Sigmoid colon (tissue), 7 donors: ENCODE measurements around the gene SNX27. TPM values are rescaled to one million over a fixed set of nuclear protein-coding genes. Genes with fewer than 3 reads are reported as not detected.
A peak's percentile ranks its signal among the peaks of the same experiment; 100 is the strongest.

ENCODE experiments used
- DNase-seq: peaks from one replicate; pipeline ENCODE4 v3.0.0-alpha.2; 2019
- H3K27ac ChIP-seq, 4 donors: fragments of 200-600 bp; sonication (generic); one replicate each; pipeline ENCODE4 v1.5.1; 2016 to 2019; ENCODE audit warnings: mild to moderate bottlenecking in 1 of 4
- H3K27me3 ChIP-seq, 3 donors: fragments of 200-600 bp; sonication (generic); one replicate each; pipeline ENCODE4 v1.5.1; 2019; ENCODE audit warnings: mild to moderate bottlenecking in 1 of 3
- H3K36me3 ChIP-seq, 4 donors: fragments of 200-600 bp; sonication (generic); one replicate each; pipeline ENCODE4 v1.5.1; 2016 to 2019
- H3K4me1 ChIP-seq, 4 donors: fragments of 200-600 bp; sonication (generic); one replicate each; pipeline ENCODE4 v1.5.1; 2017 to 2019
- H3K4me3 ChIP-seq, 4 donors: fragments of 200-600 bp; sonication (generic); one replicate each; pipeline ENCODE4 v1.5.1; 2017 to 2019; ENCODE audit warnings: mild to moderate bottlenecking in 2 of 4, moderate library complexity in 1 of 4
- H3K9me3 ChIP-seq, 4 donors: fragments of 200-600 bp in 3 of 4; sonication (generic) in 3 of 4; one replicate each; pipeline versions ENCODE4 v1.5.1 to v1.6.1; 2013 to 2019
- CTCF ChIP-seq, 4 experiments: fragments of 450-650 bp in 3 of 4; fragments of 200-600 bp in 1 of 4; IDR thresholded peaks; one replicate each; pipeline ENCODE4 v1.5.1; 2016 to 2019; ENCODE audit warnings: antibody characterized with exemption in 4 of 4, mild to moderate bottlenecking in 3 of 4, moderate library complexity in 2 of 4
- EP300 ChIP-seq, 4 donors: sonication (generic); formaldehyde crosslinking; IDR thresholded peaks; one replicate each; pipeline ENCODE4 v1.6.1; 2017; ENCODE audit warnings: antibody characterized with exemption in 4 of 4
- POLR2A ChIP-seq, 2 donors: fragments of 450-650 bp; IDR thresholded peaks; one replicate each; pipeline ENCODE4 v1.6.1; 2016; ENCODE audit warnings: antibody characterized with exemption in 2 of 2, mild to moderate bottlenecking in 2 of 2, moderate library complexity in 2 of 2
- POLR2AphosphoS5 ChIP-seq, 4 donors: sonication (generic); formaldehyde crosslinking; IDR thresholded peaks; one replicate each; pipeline ENCODE4 v1.6.1; 2017; ENCODE audit warnings: antibody characterized with exemption in 4 of 4
- WGBS, 2 donors: extraction: QIAGEN DNeasy Blood & Tissue Kit; methylation state at CpG; one replicate each; pipeline ENCODE4 v1.1.7; 2013; 5-methylcytosine and 5-hydroxymethylcytosine counted together
- intact Hi-C: fragments of 100-400 bp; cut with DNase I; formaldehyde crosslinking; loops from one replicate; pipeline ENCODE4 v1.15.1; 2023
- polyA plus RNA-seq, 3 donors: library from polyadenylated mRNA; stranded (reverse); fragments of 200-250 nt; gene quantifications; one replicate each; pipeline ENCODE4 v1.2.3, GENCODE V29; 2013
- total RNA-seq, 4 donors: library from RNA; depleted of rRNA; stranded (reverse); fragments of >200 nt; gene quantifications; one replicate each; pipeline ENCODE4 v1.1.0, GENCODE V29; 2016
- donor health status: healthy with polysubstance abuse.
- donor health status: Bipolar disorder and iron deficiency.
- donor health status: healthy.

SNX27 gene
- total and polyA plus RNA-seq, 7 donors: 3.6 to 59.0 (median 49.0) TPM

- no peaks in the 10 kb centered on the region for H3K9me3 ChIP-seq
- TF ChIP-seq POLR2AphosphoS5 (IDR thresholded peaks at IDR 0.05) (no peak), CTCF (IDR thresholded peaks at IDR 0.05) (no peak), POLR2A (IDR thresholded peaks at IDR 0.05) (no peak), EP300 (IDR thresholded peaks at IDR 0.05) (no peak)
- H3K4me3 ChIP-seq: no peak within 1 kb of the TSS
- no peak for DNase-seq
- peaks cover 0 to 41% (median 34%) of the 10 kb centered on the region in 4 donors for H3K4me1 ChIP-seq
- H3K27me3 ChIP-seq: peaks cover 11 to 35% (median 16%) of the 10 kb centered on the region in 3 donors
- H3K27ac ChIP-seq: no peak within 1 kb of the TSS
- intact Hi-C loops: no loop called here
- WGBS, 2 donors: 17 to 37% methylated on average over 27 of the region's 27 CpGs
- H3K36me3 ChIP-seq: no peaks in the 10 kb centered on the region
Observed at GRCh38 chr1:151716771-151717631, 105.2 kb downstream of the SNX27 start, which contains the start of gene CELF3. Gene CELF3, minus strand, starts transcription at chr1:151716803. Its CDS starts 783 bp downstream, at chr1:151716020.

- intact Hi-C loops: no loop called here
- H3K4me1 ChIP-seq: peaks cover 0 to 42% (median 34%) of the 10 kb centered on the region in 4 donors
- 49 to 62% methylated on average over 4 of the region's 4 CpGs for WGBS, 2 donors
Observed at GRCh38 chr1:151718011-151718431, 106.2 kb downstream of the SNX27 start.

GRCh38 chr1:151718666-151719065 is 106.8 kb downstream of the SNX27 start:
- Histone ChIP-seq H3K4me1 (peaks cover 0 to 42% (median 34%) of the 10 kb centered on the region in 4 donors), H3K9me3 (no peaks in the 10 kb centered on the region), H3K36me3 (no peaks in the 10 kb centered on the region), H3K4me3 (no peak overlapping the region), H3K27me3 (peaks cover 11 to 35% (median 16%) of the 10 kb centered on the region in 3 donors), H3K27ac (no peak overlapping the region)
- intact Hi-C loops: no loop called here
- no peak for TF ChIP-seq POLR2A (IDR thresholded peaks at IDR 0.05)
- 86 to 93% methylated on average over 4 of the region's 4 CpGs for WGBS, 2 donors
- no peak for DNase-seq

More at GRCh38 chr1:151718011-151718431, 106.2 kb downstream of the SNX27 start:
- no peak for DNase-seq
- Histone ChIP-seq H3K4me3 (no peak overlapping the region), H3K36me3 (no peaks in the 10 kb centered on the region), H3K27ac (no peak overlapping the region), H3K27me3 (peaks cover 11 to 35% (median 16%) of the 10 kb centered on the region in 3 donors), H3K9me3 (no peaks in the 10 kb centered on the region)
- no peak for TF ChIP-seq EP300 (IDR thresholded peaks at IDR 0.05)
- no peak for TF ChIP-seq POLR2AphosphoS5 (IDR thresholded peaks at IDR 0.05)
- TF ChIP-seq CTCF (IDR thresholded peaks at IDR 0.05): no peak
- no peak for TF ChIP-seq POLR2A (IDR thresholded peaks at IDR 0.05)

- intact Hi-C loops: no loop called here
- TF ChIP-seq CTCF (IDR thresholded peaks at IDR 0.05): no peak
- no peak for TF ChIP-seq EP300 (IDR thresholded peaks at IDR 0.05)
- no peak for TF ChIP-seq POLR2AphosphoS5 (IDR thresholded peaks at IDR 0.05)
- TF ChIP-seq POLR2A (IDR thresholded peaks at IDR 0.05): no peak
- H3K27ac ChIP-seq: peak overlapping the region; percentile 79 to 88 (median 86)
- WGBS, 2 donors: 21 to 38% methylated on average over 1 of the region's 1 CpG
- H3K9me3 ChIP-seq: no peaks in the 10 kb centered on the region
- H3K4me1 ChIP-seq: peaks cover 0 to 42% (median 34%) of the 10 kb centered on the region in 4 donors
- DNase-seq: no peak
- peaks cover 11 to 27% (median 16%) of the 10 kb centered on the region in 3 donors for H3K27me3 ChIP-seq
- H3K36me3 ChIP-seq: no peaks in the 10 kb centered on the region
- peak overlapping the region in 3 of 4 donors; percentile 49 to 59 (median 56) for H3K4me3 ChIP-seq
Observed at GRCh38 chr1:151720125-151720524, 108.3 kb downstream of the SNX27 start.

GRCh38 chr1:151720554-151720953 is 108.7 kb downstream of the SNX27 start:
- Histone ChIP-seq H3K4me3 (peak overlapping the region; percentile 36 to 59 (median 52)), H3K4me1 (peaks cover 0 to 42% (median 34%) of the 10 kb centered on the region in 4 donors), H3K27ac (peak overlapping the region; percentile 79 to 88 (median 86)), H3K9me3 (no peaks in the 10 kb centered on the region), H3K36me3 (no peaks in the 10 kb centered on the region), H3K27me3 (peaks cover 11 to 22% (median 13%) of the 10 kb centered on the region in 3 donors)
- intact Hi-C loops: no loop called here
- DNase-seq: no peak
- 10 to 14% methylated on average over 5 of the region's 5 CpGs for WGBS, 2 donors
- TF ChIP-seq EP300 (IDR thresholded peaks at IDR 0.05) (no peak), CTCF (IDR thresholded peaks at IDR 0.05) (no peak), POLR2A (IDR thresholded peaks at IDR 0.05) (no peak), POLR2AphosphoS5 (IDR thresholded peaks at IDR 0.05) (no peak)
